Measurements from ENCODE around the gene B3GNT5.

Gene B3GNT5

GRCh38 chr3:183298701-183299153, 45.7 kb downstream of the B3GNT5 start:
- DNase-seq = peak; percentile 71

- DNase-seq = no peak
Measured at GRCh38 chr3:183299976-183300375, 46.9 kb downstream of the B3GNT5 start.

GRCh38 chr3:183300996-183301562, 48.0 kb downstream of the B3GNT5 start:
- DNase-seq = no peak

GRCh38 chr3:183301937-183302580, 49.0 kb downstream of the B3GNT5 start:
- DNase-seq = no peak

GRCh38 chr3:183303690-183304089, 50.6 kb downstream of the B3GNT5 start:
- no peak for DNase-seq

GRCh38 chr3:183306798-183307671, 54.0 kb downstream of the B3GNT5 start:
- no peak for DNase-seq

GRCh38 chr3:183307749-183308148, 54.7 kb downstream of the B3GNT5 start:
- no peak for DNase-seq

- no peak for DNase-seq
Measured at GRCh38 chr3:183308751-183309150, 55.7 kb downstream of the B3GNT5 start.

GRCh38 chr3:183309276-183309675, 56.2 kb downstream of the B3GNT5 start:
- DNase-seq = no peak

- no peak for DNase-seq
Measured at GRCh38 chr3:183310936-183311335, 57.9 kb downstream of the B3GNT5 start.

- no peak for DNase-seq
Measured at GRCh38 chr3:183312433-183312832, 59.4 kb downstream of the B3GNT5 start.

- DNase-seq = no peak
Measured at GRCh38 chr3:183313351-183313750, 60.3 kb downstream of the B3GNT5 start.

GRCh38 chr3:183313764-183314163, 60.7 kb downstream of the B3GNT5 start:
- DNase-seq = no peak

GRCh38 chr3:183315739-183316138, 62.7 kb downstream of the B3GNT5 start:
- DNase-seq = no peak

- DNase-seq = no peak
Measured at GRCh38 chr3:183317271-183317670, 64.2 kb downstream of the B3GNT5 start.

GRCh38 chr3:183317886-183318865, 65.1 kb downstream of the B3GNT5 start:
- DNase-seq = no peak

- DNase-seq = no peak
Measured at GRCh38 chr3:183318877-183319276, 65.8 kb downstream of the B3GNT5 start.

GRCh38 chr3:183319371-183319770, 66.3 kb downstream of the B3GNT5 start:
- DNase-seq = no peak
